Activated CD8-positive, alpha-beta T cell treated with anti-CD3 and anti-CD28 coated beads, Interleukin-2, amount 10 ng/mL, durations not matched to agents 7 days and 5 days (primary cell): ENCODE data around the gene MBD3. TPM values are rescaled to one million over a fixed set of nuclear protein-coding genes. Genes with fewer than 3 reads are reported as not detected.

ENCODE experiments used
- ATAC-seq: fragments of 150-1000 bp; cut with Tn5 transposase; one replicate; pipeline ENCODE4 v1.10.0; 2021; ENCODE audit warnings: moderate library complexity
- CTCF ChIA-PET: fragments of 350-600 bp; sonication (Branson Sonifier 250); formaldehyde crosslinking; loops from one replicate; lab custom pipeline; 2021; ENCODE audit warnings: antibody characterized with exemption; lab: Charles Lee
- POLR2A ChIA-PET: fragments of 350-600 bp; sonication (Branson Sonifier 250); formaldehyde crosslinking; loops from one replicate; lab custom pipeline; 2021; ENCODE audit warnings: antibody characterized with exemption; lab: Charles Lee
- DNase-seq: peaks from one replicate; pipeline ENCODE4 v3.0.0-alpha.2; 2020
- H3K27ac Mint-ChIP-seq: one replicate; pipeline ENCODE4 v1.8.0; 2021; ENCODE audit warnings: mild to moderate bottlenecking, mixed read lengths
- H3K27me3 Mint-ChIP-seq: one replicate; pipeline ENCODE4 v1.8.0; 2021; ENCODE audit warnings: low read depth, mixed read lengths
- H3K36me3 Mint-ChIP-seq: one replicate; pipeline ENCODE4 v1.8.0; 2021; ENCODE audit warnings: low read depth, mixed read lengths
- H3K4me1 Mint-ChIP-seq: one replicate; pipeline ENCODE4 v1.8.0; 2021; ENCODE audit warnings: low read depth, mixed read lengths
- H3K4me3 Mint-ChIP-seq: one replicate; pipeline ENCODE4 v1.8.0; 2021; ENCODE audit warnings: mild to moderate bottlenecking, mixed read lengths
- H3K9me3 Mint-ChIP-seq: one replicate; pipeline ENCODE4 v1.8.0; 2022; ENCODE audit warnings: mixed read lengths; ENCODE audit not compliant: insufficient read depth
- total RNA-seq, 2 experiments: library from RNA; stranded (reverse); gene quantifications; one replicate each; pipeline ENCODE4 v1.2.3, GENCODE V29; 2021

Gene MBD3
- total RNA-seq, 2 experiments from 2014 or later: 98.4 to 102 TPM

GRCh38 chr19:1567116-1567847, 25.4 kb downstream of the MBD3 start:
- Mint-ChIP-seq H3K27me3 (peaks cover 8% of the 10 kb centered on the region), H3K27ac (no peak overlapping the region), H3K36me3 (no peaks in the 10 kb centered on the region), H3K4me1 (peaks cover 2% of the 10 kb centered on the region), H3K4me3 (peak overlapping the region; percentile 45), H3K9me3 (no peaks in the 10 kb centered on the region)
- ChIA-PET POLR2A (interaction anchor here (0.7 kb wide), 1 partner anchor 9 kb away, joined by 3 read pairs; no protein-coding TSS in a partner anchor), CTCF (interaction anchor here (0.8 kb wide), 1 partner anchor 21 kb away, joined by 3 read pairs; no protein-coding TSS in a partner anchor)
- ATAC-seq: peak; percentile 16
- no peak for DNase-seq

GRCh38 chr19:1566392-1567115, 26.1 kb downstream of the MBD3 start:
- peaks cover 8% of the 10 kb centered on the region for H3K27me3 Mint-ChIP-seq
- ChIA-PET POLR2A (no interaction called here), CTCF (no interaction called here)

GRCh38 chr19:1563251-1563650, 29.4 kb downstream of the MBD3 start:
- CTCF ChIA-PET: interaction anchor here (1.3 kb wide), 1 partner anchor 17 kb away, joined by 5 read pairs; no protein-coding TSS in a partner anchor
- H3K27ac Mint-ChIP-seq: no peak overlapping the region
- H3K4me3 Mint-ChIP-seq: no peak overlapping the region

More at GRCh38 chr19:1566392-1567115, 26.1 kb downstream of the MBD3 start:
- no peak for DNase-seq
- H3K27ac Mint-ChIP-seq: no peak overlapping the region
- peaks cover 2% of the 10 kb centered on the region for H3K4me1 Mint-ChIP-seq
- no peaks in the 10 kb centered on the region for H3K9me3 Mint-ChIP-seq
- ATAC-seq: peak; percentile 4
- H3K4me3 Mint-ChIP-seq: no peak overlapping the region
- no peaks in the 10 kb centered on the region for H3K36me3 Mint-ChIP-seq

GRCh38 chr19:1561236-1561842, 31.3 kb downstream of the MBD3 start:
- no peak overlapping the region for H3K27ac Mint-ChIP-seq
- no peaks in the 10 kb centered on the region for H3K4me1 Mint-ChIP-seq
- ChIA-PET POLR2A (no interaction called here), CTCF (interaction anchor here (1.2 kb wide), 1 partner anchor 15 kb away, joined by 3 read pairs; no protein-coding TSS in a partner anchor)
- H3K27me3 Mint-ChIP-seq: no peaks in the 10 kb centered on the region
- H3K36me3 Mint-ChIP-seq: no peaks in the 10 kb centered on the region
- ATAC-seq: no peak
- DNase-seq: no peak
- no peak overlapping the region for H3K4me3 Mint-ChIP-seq
- H3K9me3 Mint-ChIP-seq: no peaks in the 10 kb centered on the region

More at GRCh38 chr19:1563251-1563650, 29.4 kb downstream of the MBD3 start:
- no peak for ATAC-seq
- no peak for DNase-seq
- H3K9me3 Mint-ChIP-seq: no peaks in the 10 kb centered on the region
- no peaks in the 10 kb centered on the region for H3K27me3 Mint-ChIP-seq
- H3K4me1 Mint-ChIP-seq: no peaks in the 10 kb centered on the region
- POLR2A ChIA-PET: no interaction called here
- no peaks in the 10 kb centered on the region for H3K36me3 Mint-ChIP-seq

GRCh38 chr19:1560286-1560882, 32.3 kb downstream of the MBD3 start:
- Mint-ChIP-seq H3K27me3 (no peaks in the 10 kb centered on the region), H3K4me1 (no peaks in the 10 kb centered on the region), H3K9me3 (no peaks in the 10 kb centered on the region), H3K27ac (no peak overlapping the region), H3K4me3 (no peak overlapping the region), H3K36me3 (no peaks in the 10 kb centered on the region)
- POLR2A ChIA-PET: no interaction called here
- DNase-seq: no peak
- CTCF ChIA-PET: interaction anchor here (1.2 to 1.8 kb wide), 2 partner anchors 14 kb away, joined by 3 to 4 read pairs; no protein-coding TSS in a partner anchor
- ATAC-seq: no peak

GRCh38 chr19:1558552-1558951, 34.1 kb downstream of the MBD3 start:
- CTCF ChIA-PET: interaction anchor here (1.8 kb wide), 1 partner anchor 12 kb away, joined by 4 read pairs; no protein-coding TSS in a partner anchor
- POLR2A ChIA-PET: interaction anchor here (0.6 kb wide), 1 partner anchor 569 kb away, joined by 3 read pairs; no protein-coding TSS in a partner anchor
- ATAC-seq: no peak
- Mint-ChIP-seq H3K27me3 (no peaks in the 10 kb centered on the region), H3K4me1 (no peaks in the 10 kb centered on the region), H3K9me3 (no peaks in the 10 kb centered on the region), H3K27ac (no peak overlapping the region), H3K4me3 (no peak overlapping the region), H3K36me3 (no peaks in the 10 kb centered on the region)
- DNase-seq: no peak

DNA sequence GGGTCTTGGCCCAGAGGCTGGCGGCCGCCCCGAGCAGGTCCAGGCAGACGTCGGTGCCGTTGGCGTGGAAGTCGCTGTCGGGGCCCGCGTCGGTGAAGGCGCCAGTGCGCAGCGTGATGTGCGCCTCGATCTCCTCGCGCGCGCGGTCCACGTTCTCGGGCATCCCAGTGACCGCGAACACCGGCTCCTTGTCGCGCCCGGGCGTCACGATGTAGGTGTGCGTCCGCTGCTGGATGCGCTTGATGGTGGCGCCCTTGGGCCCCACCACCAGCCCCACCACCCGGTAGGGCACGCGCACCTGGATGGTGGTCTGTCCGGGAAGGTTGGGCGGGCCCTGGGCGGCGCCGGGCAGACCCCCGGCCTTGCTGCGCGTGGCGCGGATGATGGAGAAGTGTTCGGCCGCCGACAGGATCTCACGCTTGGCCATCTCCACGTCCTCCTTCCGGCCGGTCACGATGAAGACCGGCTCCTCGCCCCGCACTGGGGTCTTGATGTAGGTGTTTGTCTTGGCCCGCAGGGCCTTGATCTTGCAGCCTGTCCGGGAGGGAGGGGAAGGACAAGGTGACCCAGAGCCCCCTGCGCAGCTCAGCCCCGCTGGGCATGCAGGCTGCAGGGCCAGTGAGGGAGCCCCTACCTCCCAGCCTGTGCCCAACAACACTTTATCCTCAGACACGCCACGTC, 36.1 kb downstream of the MBD3 start:
- H3K9me3 Mint-ChIP-seq: no peaks in the 10 kb centered on the region
- H3K27ac Mint-ChIP-seq: no peak overlapping the region
- H3K36me3 Mint-ChIP-seq: no peaks in the 10 kb centered on the region
- DNase-seq: no peak
- no peaks in the 10 kb centered on the region for H3K27me3 Mint-ChIP-seq
- ChIA-PET POLR2A (no interaction called here), CTCF (no interaction called here)
- H3K4me3 Mint-ChIP-seq: no peak overlapping the region
- ATAC-seq: no peak
- H3K4me1 Mint-ChIP-seq: no peaks in the 10 kb centered on the region

GRCh38 chr19:1555487-1556389, 36.9 kb downstream of the MBD3 start:
- Mint-ChIP-seq H3K9me3 (no peaks in the 10 kb centered on the region), H3K27me3 (no peaks in the 10 kb centered on the region), H3K4me3 (no peak overlapping the region), H3K36me3 (no peaks in the 10 kb centered on the region), H3K4me1 (no peaks in the 10 kb centered on the region), H3K27ac (no peak overlapping the region)
- POLR2A ChIA-PET: no interaction called here
- no peak for ATAC-seq
- no peak for DNase-seq
- CTCF ChIA-PET: no interaction called here

DNA sequence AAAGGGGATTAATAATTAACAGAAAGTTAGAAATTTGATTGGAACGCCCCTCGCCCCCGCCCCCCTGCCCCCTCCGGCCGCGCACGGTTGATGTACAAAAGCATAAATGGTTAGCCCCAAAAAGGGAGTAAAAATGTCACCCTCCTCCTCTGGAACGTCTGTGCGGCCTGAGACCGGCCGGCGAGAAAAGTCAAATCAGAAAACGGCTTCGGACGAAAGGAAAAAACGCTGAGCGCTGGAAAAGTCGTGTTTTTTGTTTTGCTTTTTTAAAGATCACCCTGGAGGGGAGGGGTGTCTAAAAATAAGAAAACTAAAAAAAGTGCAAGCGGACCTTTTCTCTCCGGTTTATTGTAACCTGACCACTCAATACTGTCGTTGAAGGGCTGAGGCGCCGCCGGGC, 37.7 kb downstream of the MBD3 start:
- Mint-ChIP-seq H3K27ac (no peak overlapping the region), H3K4me1 (no peaks in the 10 kb centered on the region), H3K27me3 (no peaks in the 10 kb centered on the region), H3K9me3 (no peaks in the 10 kb centered on the region), H3K36me3 (no peaks in the 10 kb centered on the region), H3K4me3 (no peak overlapping the region)
- ChIA-PET CTCF (no interaction called here), POLR2A (no interaction called here)
- DNase-seq: no peak
- ATAC-seq: no peak

- ChIA-PET POLR2A (no interaction called here), CTCF (no interaction called here)
- ATAC-seq: no peak
- Mint-ChIP-seq H3K36me3 (no peaks in the 10 kb centered on the region), H3K9me3 (no peaks in the 10 kb centered on the region), H3K27ac (no peak overlapping the region), H3K4me1 (no peaks in the 10 kb centered on the region), H3K27me3 (no peaks in the 10 kb centered on the region), H3K4me3 (no peak overlapping the region)
- DNase-seq: no peak
Observed at GRCh38 chr19:1553415-1553814, 39.2 kb downstream of the MBD3 start.
